NCI-H2171 treated with DMSO at 0.1 percent for 48 hours (cell line): ENCODE data around the gene ADAM12.

Source experiments
- DNase-seq: peaks from one replicate; lab custom pipeline; 2025; lab: John Stamatoyannopoulos, UW

Gene ADAM12

DNA sequence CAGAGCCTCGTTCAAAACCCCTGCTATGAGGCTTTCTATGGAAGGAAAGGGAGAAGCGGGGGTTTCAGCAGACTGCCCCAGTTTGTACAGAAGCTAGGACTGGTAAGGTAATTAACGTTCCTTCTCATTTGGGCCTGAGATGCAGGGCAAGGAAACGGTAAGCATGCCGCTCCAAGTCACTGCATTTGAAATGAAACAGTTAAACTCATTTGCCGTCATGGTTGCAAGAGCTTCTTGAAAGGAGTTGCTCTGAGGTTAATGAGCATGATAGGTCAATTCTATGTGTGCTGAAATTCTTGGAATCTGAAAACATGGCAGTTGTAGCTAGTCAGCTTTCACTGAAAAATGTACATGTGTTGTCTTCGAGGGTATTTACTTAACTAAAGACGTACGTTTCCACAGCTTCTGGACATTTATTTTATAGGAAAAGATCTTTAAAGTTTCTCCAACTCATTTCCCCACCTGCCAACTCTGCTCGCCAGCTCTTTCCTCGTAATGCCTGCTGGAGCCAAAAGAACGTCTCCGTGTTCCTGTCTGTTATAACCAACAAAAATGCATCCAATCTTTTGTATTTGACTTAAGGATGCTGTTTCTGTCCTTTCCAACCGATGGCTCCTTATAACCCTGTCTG lies 73.3 kb downstream of the ADAM12 start:
- no peak for DNase-seq

DNA sequence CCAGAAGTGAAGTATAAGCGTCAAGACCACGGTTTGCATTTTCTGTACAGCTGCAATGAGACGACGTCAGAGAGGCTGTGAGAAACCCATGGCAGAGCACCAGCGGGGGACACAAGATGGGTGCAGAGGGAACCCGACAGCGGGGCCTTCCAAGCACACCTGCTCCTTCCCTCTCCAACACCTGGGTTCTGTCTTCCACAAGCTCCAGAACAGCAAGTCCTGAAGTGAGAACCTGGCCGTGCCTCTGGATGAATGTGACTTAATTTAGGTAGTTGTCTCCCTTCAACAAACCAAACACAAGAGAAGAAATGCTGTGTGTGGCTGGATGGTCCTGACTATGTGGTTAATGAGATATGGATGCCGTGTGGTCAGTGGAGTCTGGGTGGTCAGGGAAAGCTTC lies 76.1 kb downstream of the ADAM12 start:
- DNase-seq: no peak

DNA sequence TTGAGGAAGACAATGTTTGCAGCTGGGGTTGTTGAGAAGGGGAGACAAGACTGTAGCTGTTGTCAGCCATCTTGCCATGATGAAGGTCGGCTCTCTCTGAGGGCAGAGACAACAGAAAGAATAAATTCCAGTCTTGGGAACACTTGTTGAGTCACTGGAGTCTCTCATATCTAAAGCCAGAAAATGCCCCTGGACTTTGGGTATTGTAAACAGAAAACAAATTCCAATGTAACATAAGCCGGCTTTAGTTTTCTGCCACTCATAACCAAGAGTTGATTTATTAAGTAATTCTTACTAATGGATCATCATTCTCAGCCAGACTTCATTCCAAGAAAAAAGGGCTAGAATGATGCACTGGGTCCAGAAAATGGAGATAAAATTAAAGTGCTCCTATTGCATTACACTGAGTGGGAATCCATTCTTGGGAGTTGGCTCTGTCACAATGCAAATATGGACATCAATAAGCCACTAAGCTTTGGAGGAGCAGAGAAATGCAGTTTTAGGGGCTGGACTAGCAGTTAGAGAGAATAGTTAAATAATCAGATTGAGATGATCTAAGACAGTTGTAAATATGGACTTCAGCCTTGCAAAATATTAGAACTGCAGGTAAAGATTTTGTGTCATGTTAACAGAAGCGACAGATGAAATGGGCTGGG lies 78.9 kb downstream of the ADAM12 start:
- DNase-seq: no peak

DNA sequence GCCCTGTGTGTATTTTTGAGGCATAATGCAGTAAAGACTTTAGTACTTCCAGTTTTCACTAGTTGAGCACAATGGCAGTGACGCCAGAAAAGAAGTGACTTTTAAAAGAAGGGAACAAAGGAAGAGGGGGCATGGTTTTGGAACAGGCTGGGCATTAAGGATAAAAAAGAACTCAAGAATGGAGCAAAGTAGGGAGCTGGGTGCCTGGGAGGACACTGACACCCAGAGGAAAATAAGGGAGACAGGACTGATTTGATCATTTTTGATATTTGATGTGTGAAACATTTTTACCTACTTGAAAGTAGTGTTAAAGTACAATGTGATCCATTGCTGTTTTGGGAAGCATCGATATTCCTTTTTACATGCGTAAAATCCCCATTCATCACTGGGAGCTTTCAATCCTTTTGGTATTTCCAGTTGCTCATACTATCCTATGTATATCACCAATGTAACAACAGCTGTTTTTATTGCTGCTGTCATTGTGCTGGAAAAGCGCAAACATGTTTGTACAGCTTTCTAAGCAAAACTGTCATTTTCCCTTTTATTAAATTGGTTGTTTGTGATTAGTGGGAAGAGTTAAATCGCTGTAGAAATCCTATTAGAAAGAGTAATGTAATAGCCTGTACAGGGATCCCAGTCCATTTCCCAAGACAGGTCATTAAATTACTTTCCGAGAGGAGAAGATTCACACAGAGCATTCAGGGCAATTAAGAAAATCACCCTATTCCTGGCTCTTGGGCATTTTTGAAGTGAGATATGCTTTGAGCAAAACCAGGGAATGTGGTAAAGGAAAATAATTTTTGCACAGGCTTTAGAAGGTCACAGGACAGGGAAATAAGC lies 85.2 kb downstream of the ADAM12 start:
- no peak for DNase-seq

DNA sequence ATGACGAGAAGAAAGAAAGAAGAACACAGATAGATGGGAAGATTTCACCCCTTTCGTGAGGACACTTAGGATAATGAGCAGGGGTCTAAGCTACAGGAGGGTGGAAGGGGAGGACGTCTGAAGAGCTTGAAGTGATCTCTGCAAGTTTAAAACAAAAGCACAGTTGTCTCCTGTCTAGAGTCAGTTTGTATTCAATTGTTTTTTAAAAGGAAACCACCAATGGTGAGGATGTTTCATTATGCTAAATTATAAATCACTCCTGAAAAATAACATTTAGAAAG lies 85.9 kb downstream of the ADAM12 start:
- DNase-seq: no peak

DNA sequence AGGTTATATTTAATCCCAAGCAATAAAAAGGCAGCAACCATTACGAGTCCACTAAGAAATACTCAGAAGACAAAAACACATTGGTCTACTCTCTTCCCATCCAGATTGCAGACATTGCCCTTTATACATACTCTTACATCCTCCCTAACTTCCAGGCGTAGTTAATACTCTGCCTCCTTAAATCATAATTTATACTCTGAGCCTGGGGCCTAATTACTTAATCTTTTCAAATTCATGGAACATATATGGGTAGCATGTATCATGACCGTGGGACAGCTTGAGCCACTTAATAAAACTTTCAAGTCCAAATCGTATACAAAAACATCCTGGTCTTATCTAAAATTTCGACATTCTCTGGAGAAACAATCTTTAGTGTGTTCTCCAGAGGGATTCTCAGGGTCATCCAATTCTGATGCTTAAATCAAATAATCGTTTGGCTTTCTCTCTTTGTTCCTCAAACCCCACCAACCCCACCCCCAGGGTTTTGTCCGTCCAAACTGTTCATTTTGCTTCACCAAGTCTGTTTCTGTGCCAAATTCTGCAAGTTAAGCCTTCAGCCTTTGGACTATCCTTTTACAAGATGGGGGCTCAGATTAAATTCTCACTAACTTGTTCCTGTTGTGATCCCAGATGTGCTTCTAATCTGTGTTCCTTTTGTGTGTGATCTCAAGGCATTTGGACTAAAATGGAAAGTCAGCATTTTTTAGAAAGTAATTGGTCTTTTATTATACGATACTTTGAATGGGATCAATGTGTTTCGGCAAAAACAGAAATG lies 86.4 kb downstream of the ADAM12 start:
- DNase-seq: no peak

DNA sequence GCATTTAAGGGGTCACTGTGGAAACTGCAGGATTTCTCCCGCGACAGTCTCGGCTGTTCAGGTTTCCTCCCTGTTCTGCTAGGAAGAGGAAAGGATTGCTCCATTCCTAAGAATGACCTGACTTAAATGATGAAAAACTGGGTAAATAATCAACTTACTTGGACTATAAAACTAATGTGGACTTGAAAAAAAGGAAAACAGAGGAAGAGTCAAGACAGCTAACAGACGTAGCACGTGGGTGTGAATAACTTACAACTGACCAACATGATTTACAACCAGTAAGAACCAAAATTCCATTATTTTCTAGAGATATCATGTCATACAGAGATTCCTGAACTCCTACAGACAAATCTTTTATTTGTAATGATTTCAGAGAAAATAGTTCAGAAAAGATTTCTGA lies 93.8 kb downstream of the ADAM12 start:
- DNase-seq: no peak

DNA sequence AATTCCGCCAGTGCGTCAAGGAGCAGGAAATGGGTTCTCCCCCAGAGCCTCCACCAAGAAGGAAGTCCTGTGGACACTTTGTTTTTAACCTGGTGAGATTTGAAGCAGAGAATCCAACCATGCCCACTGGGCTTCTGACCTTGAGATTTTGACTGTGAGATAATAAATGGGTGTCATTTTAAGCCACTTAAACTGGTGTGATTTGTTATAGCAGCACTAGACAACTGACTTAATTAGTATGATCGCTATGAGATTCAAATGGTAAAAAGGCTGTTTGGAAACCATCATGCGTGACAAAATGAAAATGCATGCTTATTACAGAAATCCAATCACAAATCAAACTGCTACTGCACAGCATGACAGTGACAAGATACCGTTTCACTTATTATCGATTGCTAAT lies 98.0 kb downstream of the ADAM12 start:
- no peak for DNase-seq

DNA sequence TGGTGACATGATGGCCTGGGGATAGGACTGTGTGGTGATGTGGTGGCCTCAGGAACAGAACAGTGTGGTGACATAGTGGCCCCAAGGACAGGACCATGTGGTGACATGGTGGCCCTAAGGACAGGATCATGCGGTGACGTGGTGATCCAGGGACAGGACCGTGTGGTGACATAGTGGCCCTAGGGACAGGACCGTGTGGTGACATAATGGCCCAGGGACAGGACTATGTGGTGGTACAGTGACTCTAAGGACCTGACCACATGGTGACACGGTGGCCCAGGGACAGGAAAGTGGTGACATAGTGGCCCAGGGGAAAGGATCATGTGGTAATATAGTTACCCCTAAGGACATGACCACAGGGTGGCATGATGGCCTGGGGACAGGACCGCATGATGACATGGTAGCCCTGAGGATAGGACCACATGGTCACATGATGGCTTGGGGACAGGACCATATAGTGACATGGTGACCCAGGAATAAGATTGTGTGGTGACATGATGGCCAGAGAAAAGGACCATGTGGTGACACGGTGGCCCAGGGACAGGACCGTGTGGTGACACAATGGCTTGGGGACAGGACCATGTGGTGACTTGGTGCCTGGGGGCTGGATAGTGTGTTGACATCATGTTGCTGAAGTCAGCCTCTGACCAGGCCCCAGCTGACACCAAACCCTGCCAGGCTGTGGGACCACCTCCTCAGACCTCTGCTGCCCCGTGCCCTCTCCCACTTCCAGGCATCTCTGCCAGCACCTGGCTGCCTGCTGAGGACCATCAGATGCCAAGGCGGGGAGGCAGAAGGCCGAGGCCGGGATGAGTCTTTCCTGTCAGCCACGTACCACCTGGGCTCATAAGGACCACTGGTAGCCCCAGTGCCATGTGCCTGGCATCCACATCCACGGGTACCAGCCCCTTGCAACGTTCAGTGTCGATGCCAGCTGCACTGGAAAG lies 99.5 kb downstream of the ADAM12 start:
- DNase-seq: no peak

DNA sequence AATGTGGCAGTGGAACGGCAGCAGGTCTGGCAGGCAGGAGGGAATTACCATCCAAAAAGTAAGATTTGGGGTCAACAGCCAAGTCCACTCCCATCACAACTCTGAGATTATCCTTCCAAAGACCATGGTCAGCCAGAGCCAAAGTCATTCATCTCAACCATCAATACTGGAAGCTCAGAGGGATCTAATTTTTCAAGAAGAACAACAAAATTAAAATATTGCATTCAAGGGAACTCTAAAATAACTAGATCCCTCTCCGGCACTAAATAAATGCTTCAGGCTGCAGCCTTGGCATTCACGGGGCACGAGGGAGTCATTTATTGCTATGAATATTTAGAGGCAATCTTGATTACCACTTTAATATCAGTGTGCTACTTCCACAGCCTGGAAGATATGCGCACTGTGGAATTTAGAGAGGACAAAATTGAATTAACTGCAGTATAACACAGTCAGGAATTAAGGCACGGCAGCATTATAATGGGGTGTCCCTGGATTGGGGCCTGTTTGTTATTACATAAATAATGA lies 102.0 kb downstream of the ADAM12 start:
- no peak for DNase-seq

DNA sequence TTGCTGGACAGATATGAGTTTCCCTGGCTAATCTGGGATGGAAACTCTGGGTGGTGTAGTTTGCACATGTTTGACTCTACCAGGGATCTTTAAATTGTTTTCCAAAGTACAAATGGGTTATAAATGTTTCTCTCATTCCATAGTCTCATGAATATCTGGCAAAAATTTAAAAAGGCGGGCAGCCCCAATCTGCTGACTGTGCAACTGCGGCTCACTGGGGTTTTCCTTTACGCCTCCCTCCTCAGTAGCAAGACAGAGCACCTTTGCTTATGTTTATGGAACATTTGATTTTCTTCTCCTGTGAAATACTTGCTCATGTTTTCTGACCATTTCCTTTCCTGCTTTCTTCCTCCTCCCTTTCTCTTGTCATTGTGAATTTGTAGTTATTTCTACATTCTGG lies 105.0 kb downstream of the ADAM12 start:
- no peak for DNase-seq

DNA sequence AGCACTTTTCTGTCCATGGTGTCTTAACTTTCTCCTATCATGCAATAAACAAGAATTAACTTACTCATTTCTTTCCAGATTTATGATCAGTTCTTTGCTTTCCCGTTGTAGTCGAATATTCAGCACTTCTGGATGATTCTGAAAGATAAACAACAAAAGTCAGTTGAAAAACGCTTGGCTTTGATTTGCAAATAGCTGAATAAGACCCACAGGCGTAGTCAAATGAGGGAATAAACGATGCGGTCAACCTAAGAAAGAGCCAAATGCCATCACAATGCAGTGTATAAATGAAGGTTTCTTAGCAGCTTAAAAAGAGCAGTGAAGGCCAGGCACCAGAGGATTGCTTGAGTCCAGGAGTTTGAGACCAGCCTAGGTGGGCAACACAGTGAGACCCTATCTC lies 109.4 kb downstream of the ADAM12 start:
- DNase-seq: no peak

DNA sequence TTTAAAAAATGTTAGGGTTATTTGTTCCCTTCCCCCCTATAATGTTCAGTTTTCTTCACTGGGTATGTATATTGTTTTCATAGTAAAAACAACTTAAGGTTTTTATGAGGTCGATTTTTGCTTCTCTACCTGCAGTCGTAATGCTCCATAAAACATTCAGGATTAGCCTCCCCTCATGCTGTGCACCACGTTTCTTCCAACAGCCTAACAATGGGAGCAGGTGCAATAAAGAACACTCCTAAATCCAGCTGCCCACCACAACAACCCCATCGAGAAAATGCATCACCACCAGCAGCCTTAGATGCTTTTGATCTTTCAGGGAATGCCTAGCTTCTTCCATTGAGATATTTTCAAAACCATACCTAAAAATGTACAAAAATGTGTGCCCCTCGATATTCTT lies 111.1 kb downstream of the ADAM12 start:
- no peak for DNase-seq

DNA sequence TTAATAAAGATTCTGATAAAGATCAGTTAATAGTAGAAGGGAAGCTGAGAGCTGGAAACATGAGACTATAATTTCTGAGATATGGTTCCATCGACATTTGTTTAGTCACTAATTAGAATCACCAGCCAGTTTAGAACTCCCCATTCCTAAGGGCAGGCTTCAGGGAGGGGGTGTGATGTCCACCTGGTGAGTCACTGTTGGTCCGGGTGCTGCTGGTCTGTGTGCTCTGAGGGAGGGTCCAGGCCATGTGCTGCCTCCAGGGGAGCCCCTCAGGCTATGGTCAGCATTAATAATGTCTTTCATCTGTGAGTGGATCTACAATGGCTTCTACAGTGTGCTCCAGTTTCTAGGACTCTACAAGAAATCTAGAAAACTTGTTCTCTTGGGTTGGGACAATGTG lies 115.8 kb downstream of the ADAM12 start:
- no peak for DNase-seq

DNA sequence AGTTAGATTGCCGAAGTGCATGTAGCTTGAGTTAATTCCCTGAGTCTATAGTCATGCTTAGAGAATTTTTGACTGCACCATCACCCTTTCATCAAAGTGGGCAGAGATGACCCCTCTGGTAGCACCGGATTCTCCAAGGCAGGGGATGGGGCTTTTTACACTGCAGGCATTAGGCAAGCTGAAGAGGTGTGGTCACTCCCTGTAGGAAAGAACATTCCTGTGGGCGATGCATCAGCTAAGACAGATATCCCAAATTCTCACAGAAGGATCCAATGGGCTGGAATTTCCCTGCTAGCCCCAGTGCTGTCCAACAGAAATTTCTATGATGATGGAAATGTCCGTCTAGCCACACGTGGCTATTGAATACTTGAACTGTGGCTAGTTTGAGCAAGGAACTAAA lies 118.2 kb downstream of the ADAM12 start:
- no peak for DNase-seq

DNA sequence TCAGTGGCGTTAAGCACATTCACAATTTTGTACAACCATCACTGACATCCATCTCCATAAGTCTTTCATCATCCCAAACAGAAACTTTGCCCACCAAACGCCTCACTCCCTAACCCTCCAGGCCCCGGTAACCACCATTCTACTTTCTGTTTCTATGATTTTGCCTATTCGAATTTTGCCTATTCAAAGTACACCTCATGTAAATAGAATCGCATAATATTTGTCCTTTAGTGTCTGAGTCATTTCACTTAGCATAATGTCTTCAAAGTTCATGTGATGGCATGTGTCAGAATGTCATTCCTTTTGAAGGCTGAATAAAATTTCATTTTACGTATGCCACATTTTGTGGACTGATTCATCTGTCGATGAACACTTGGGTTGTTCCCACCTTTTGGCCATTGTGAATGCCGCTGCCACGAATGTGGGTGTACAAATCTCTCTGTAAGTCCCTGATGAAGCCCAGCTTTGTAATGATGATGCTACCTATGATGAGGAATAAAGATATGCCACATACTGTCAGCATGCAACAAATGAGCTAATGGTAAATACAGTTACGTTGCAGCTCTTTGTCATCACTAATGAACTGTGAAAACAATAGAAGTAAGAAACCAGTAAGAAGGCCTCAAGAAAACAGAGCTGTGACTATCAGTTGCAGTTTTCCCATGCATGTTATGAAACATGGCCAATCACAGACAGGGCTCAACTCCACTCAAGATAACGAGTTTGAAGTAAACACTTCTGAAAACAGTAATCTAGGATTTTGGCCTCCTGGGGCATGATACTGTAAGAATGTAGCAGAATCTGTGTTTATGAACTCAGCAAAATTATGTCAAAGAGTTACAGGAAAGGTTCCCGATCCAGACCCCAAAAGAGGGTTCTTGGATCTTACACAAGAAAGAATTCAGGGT lies 120.0 kb downstream of the ADAM12 start:
- no peak for DNase-seq

DNA sequence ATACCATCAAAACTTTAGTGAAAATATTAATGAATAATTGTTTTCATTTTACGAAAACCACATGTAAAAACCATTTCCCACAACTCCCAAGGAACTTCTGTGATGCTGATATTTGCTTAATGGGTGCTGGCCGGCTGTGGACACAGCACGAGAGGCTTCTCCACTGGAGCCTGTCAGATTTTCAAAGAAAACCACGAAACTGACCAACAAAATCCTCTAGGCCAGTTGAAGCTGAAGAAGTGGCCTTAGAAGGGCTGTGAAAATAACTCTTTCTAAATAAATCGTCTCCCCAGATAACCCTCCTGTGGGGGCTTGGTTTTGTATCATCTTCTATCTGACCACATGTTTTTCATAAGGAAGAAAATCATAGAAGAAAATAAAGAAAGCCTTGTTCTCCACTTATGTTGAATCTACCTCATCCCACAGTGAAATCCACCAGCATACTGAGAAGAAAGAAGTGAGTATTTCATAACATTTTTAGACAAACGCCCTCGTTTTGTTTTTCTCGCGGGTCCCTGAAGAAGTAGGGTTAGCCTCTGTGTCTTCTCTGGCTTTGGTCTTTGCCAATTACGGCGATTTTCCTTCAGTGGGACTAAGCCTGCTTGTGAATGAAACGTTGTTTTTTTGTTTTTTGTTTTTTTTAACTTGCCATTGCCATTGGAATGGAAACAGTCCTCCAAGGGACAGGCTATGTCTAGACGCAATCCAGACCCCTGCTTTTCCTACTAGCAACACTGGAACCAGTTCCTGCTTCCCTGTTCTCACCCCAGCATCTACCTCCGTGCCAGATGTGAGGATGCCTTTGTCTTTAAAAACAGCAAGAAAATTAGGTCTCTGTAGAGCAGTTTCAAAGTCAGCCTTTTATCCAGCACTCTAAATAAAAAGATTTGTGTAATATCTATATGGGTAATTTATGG lies 123.9 kb downstream of the ADAM12 start:
- DNase-seq: no peak

DNA sequence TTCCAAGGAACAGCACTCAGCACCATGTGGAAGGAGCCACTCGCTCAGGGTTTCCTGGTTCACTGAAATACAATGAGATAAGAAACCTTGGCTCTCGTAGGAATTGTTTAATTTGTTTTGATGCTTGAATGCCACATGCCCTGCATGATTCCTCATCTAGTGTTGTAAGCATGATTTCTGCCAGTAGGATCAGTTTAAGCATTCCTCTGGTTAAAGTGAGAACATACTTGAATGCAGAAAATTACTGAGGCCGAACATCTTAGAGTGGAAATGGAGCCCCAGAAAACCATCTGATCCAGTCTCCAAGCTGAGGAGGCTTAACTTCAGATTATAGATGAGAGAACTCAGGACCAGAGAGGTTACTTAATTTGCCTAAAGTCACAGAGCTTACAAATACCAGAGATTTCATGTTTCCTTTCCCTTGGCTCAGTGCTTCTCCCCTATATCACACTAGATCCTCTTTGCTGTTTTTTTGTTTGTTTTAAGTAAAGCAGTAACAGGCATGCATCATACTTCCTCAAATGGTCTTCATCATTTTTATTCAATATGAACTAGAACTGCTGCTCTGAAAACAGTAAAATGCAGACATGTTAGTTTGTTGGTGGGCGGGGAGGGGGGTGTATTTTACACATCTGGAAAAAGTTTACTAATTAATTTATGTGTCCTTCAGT lies 125.1 kb downstream of the ADAM12 start:
- no peak for DNase-seq
